ENCODE results near the gene AIFM2.
"Not testable (repeated sequence)": the region's sequence is repeated elsewhere in the genome, so short reads cannot be mapped to it uniquely, and the experiment has no call there.

AIFM2 gene

DNA sequence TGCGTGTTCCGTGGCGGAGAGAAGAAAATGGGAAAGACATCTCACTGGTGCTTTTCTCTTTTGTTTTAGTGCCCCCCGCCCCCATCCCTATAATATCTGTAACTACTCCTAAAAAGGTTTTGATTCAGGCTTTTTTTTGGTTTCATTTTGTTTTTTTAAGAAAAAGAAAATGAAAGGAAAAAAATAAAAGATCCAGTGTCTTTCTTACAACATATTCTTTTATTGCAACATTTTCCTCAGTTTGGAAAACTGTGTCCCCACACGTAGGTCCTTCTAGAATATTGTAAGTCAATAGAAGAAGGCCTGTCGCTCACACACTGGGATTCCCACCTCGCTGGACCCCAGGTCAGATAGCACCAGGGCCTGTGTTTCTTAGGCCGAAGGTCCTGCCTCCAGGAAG is 20.6 kb downstream of the AIFM2 start:
- Histone ChIP-seq H3K27ac (ENCODE audit: low read length) (no peak overlapping the region), H3K36me3 (ENCODE audit: control insufficient read depth, insufficient read depth, low read length) (no peaks in the 10 kb centered on the region), H3K4me3 (ENCODE audit: low read length) (no peak overlapping the region), H3K9me3 (ENCODE audit: control insufficient read depth, insufficient read depth, low read length) (no peaks in the 10 kb centered on the region), H3K4me1 (ENCODE audit: control insufficient read depth, insufficient read depth, low read length) (no peaks in the 10 kb centered on the region), H3K27me3 (ENCODE audit: control insufficient read depth, insufficient read depth, low read length) (no peaks in the 10 kb centered on the region)
- no CpG with 5 or more reads among the region's 8 CpGs for WGBS (ENCODE audit: insufficient coverage, insufficient read length)
- no peak for DNase-seq (ENCODE audit: low read depth, low spot score)

GRCh38 chr10:70111496-70111895 is 21.1 kb downstream of the AIFM2 start:
- Histone ChIP-seq H3K27me3 (ENCODE audit: control insufficient read depth, insufficient read depth, low read length) (no peaks in the 10 kb centered on the region), H3K9me3 (ENCODE audit: control insufficient read depth, insufficient read depth, low read length) (no peaks in the 10 kb centered on the region), H3K36me3 (ENCODE audit: control insufficient read depth, insufficient read depth, low read length) (no peaks in the 10 kb centered on the region), H3K4me3 (ENCODE audit: low read length) (no peak overlapping the region), H3K4me1 (ENCODE audit: control insufficient read depth, insufficient read depth, low read length) (no peaks in the 10 kb centered on the region), H3K27ac (ENCODE audit: low read length) (no peak overlapping the region)
- no peak for DNase-seq (ENCODE audit: low read depth, low spot score)
- WGBS (ENCODE audit: insufficient coverage, insufficient read length), result no CpG with 5 or more reads among the region's 22 CpGs

DNA sequence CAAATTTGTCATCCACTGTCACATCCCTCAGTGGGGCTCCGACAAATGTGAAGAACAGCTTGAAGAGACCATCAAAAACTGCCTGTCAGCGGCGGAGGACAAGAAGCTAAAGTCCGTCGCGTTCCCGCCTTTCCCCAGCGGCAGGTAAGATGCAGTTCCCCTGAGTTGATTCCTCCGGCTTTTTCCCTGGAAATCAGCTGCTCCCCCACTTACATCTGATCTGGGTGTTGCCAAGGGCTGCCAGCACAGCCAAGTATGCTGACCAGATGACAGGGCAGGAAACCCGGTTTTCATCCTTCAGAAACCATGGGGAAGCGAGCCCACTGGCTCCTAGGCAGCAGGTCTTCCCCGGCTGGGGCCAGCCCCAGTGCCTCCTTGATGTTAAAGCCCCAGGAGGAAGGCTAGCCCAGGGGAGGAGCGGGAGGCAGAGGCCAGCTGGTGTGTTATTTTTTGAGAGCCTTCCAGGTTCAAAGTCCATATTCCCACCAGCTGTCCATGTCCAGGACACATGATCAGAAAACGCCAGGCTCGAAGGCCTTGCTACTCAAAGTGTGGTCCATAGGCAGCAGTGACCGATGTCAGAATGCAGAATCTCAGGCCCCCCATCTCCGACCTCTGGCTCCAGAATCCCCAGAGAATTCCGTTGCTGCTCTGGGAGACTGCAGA is 23.4 kb downstream of the AIFM2 start:
- WGBS (ENCODE audit: insufficient coverage, insufficient read length), result no CpG with 5 or more reads among the region's 18 CpGs
- no peak overlapping the region for H3K27ac ChIP-seq (ENCODE audit: low read length)

GRCh38 chr10:70106958-70107791 is 25.4 kb downstream of the AIFM2 start:
- Histone ChIP-seq H3K27ac (ENCODE audit: low read length) (no peak overlapping the region), H3K4me3 (ENCODE audit: low read length) (no peak overlapping the region), H3K36me3 (ENCODE audit: control insufficient read depth, insufficient read depth, low read length) (no peaks in the 10 kb centered on the region), H3K27me3 (ENCODE audit: control insufficient read depth, insufficient read depth, low read length) (no peaks in the 10 kb centered on the region), H3K9me3 (ENCODE audit: control insufficient read depth, insufficient read depth, low read length) (no peaks in the 10 kb centered on the region), H3K4me1 (ENCODE audit: control insufficient read depth, insufficient read depth, low read length) (no peaks in the 10 kb centered on the region)
- DNase-seq (ENCODE audit: low read depth, low spot score), result peak; percentile 70
- no CpG with 5 or more reads among the region's 22 CpGs for WGBS (ENCODE audit: insufficient coverage, insufficient read length)

More for the DNA sequence above, 23.4 kb downstream of the AIFM2 start:
- no peak for DNase-seq (ENCODE audit: low read depth, low spot score)
- H3K27me3 ChIP-seq (ENCODE audit: control insufficient read depth, insufficient read depth, low read length), result no peaks in the 10 kb centered on the region
- H3K4me1 ChIP-seq (ENCODE audit: control insufficient read depth, insufficient read depth, low read length), result no peaks in the 10 kb centered on the region
- no peaks in the 10 kb centered on the region for H3K36me3 ChIP-seq (ENCODE audit: control insufficient read depth, insufficient read depth, low read length)
- H3K4me3 ChIP-seq (ENCODE audit: low read length), result no peak overlapping the region
- no peaks in the 10 kb centered on the region for H3K9me3 ChIP-seq (ENCODE audit: control insufficient read depth, insufficient read depth, low read length)

- no peaks in the 10 kb centered on the region for H3K9me3 ChIP-seq (ENCODE audit: control insufficient read depth, insufficient read depth, low read length)
- WGBS (ENCODE audit: insufficient coverage, insufficient read length), result no CpG with 5 or more reads among the region's 3 CpGs
These were observed 31.0 kb downstream of the AIFM2 start for GRCh38 chr10:70101668-70102067.

DNA sequence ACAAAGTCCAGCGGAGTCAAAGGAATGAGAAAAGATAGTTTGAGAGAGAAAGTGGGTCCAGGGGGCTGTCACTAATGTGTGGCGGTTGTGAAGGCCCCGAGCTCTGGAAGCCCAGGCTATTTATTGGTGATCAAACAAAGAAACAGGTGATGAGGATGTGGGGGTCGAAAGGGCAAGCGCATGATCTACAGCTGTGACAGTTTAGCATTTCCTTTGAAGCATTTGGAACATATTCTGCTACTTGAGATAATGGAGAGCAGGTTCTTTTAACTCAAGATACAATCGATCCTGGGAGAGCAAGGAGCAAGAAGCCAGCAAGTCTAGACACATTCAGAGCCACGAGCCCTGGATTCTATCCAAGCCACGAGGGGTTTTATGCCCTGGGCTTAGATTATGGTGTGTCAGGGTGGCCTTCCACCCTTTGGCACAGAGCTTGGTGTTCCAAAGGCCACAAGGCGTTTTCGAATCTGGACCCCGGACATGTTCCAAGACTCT is 31.5 kb downstream of the AIFM2 start:
- not testable (repeated sequence) for H3K27ac ChIP-seq (ENCODE audit: low read length); H3K4me3 ChIP-seq (ENCODE audit: low read length); H3K36me3 ChIP-seq (ENCODE audit: control insufficient read depth, insufficient read depth, low read length); H3K9me3 ChIP-seq (ENCODE audit: control insufficient read depth, insufficient read depth, low read length); H3K4me1 ChIP-seq (ENCODE audit: control insufficient read depth, insufficient read depth, low read length); DNase-seq (ENCODE audit: low read depth, low spot score); H3K27me3 ChIP-seq (ENCODE audit: control insufficient read depth, insufficient read depth, low read length)
- WGBS (ENCODE audit: insufficient coverage, insufficient read length), result no CpG with 5 or more reads among the region's 11 CpGs

More at GRCh38 chr10:70101668-70102067, 31.0 kb downstream of the AIFM2 start:
- Histone ChIP-seq H3K4me1 (ENCODE audit: control insufficient read depth, insufficient read depth, low read length) (no peaks in the 10 kb centered on the region), H3K36me3 (ENCODE audit: control insufficient read depth, insufficient read depth, low read length) (no peaks in the 10 kb centered on the region), H3K4me3 (ENCODE audit: low read length) (no peak overlapping the region; the same call in 1 of the 2 replicates), H3K27ac (ENCODE audit: low read length) (no peak overlapping the region), H3K27me3 (ENCODE audit: control insufficient read depth, insufficient read depth, low read length) (no peaks in the 10 kb centered on the region)
- DNase-seq (ENCODE audit: low read depth, low spot score), result no peak

- Histone ChIP-seq H3K36me3 (ENCODE audit: control insufficient read depth, insufficient read depth, low read length) (no peaks in the 10 kb centered on the region), H3K27me3 (ENCODE audit: control insufficient read depth, insufficient read depth, low read length) (no peaks in the 10 kb centered on the region), H3K27ac (ENCODE audit: low read length) (no peak overlapping the region)
These were observed 34.4 kb downstream of the AIFM2 start for GRCh38 chr10:70098271-70098670.

DNA sequence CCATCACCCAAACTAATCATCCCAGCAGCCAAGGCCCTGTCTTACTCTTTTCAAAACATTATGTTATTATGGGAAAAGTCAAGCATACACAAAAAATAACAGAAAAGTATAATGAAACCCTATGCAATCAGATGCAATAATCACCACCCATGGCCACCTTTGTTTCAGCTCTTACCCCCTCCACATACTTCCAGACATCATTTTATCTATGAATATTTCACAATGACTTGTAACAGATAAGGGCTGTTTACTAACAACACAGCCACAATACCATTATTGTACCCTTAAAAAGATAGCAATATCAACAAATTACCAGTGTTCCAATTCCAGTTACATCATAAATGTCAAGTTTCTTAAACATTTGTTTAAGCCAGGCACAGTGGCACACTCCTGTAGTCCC is 35.2 kb downstream of the AIFM2 start:
- H3K27me3 ChIP-seq (ENCODE audit: control insufficient read depth, insufficient read depth, low read length), result no peaks in the 10 kb centered on the region
- no peak overlapping the region for H3K27ac ChIP-seq (ENCODE audit: low read length)
- H3K36me3 ChIP-seq (ENCODE audit: control insufficient read depth, insufficient read depth, low read length), result no peaks in the 10 kb centered on the region
- no peaks in the 10 kb centered on the region for H3K4me1 ChIP-seq (ENCODE audit: control insufficient read depth, insufficient read depth, low read length)
- H3K4me3 ChIP-seq (ENCODE audit: low read length), result no peak overlapping the region
- no peak for DNase-seq (ENCODE audit: low read depth, low spot score)
- no peaks in the 10 kb centered on the region for H3K9me3 ChIP-seq (ENCODE audit: control insufficient read depth, insufficient read depth, low read length)

More at GRCh38 chr10:70098271-70098670, 34.4 kb downstream of the AIFM2 start:
- no peaks in the 10 kb centered on the region for H3K4me1 ChIP-seq (ENCODE audit: control insufficient read depth, insufficient read depth, low read length)
- no peak overlapping the region for H3K4me3 ChIP-seq (ENCODE audit: low read length)
- WGBS (ENCODE audit: insufficient coverage, insufficient read length), result no CpG with 5 or more reads among the region's 3 CpGs
- H3K9me3 ChIP-seq (ENCODE audit: control insufficient read depth, insufficient read depth, low read length), result no peaks in the 10 kb centered on the region
- no peak for DNase-seq (ENCODE audit: low read depth, low spot score)

DNA sequence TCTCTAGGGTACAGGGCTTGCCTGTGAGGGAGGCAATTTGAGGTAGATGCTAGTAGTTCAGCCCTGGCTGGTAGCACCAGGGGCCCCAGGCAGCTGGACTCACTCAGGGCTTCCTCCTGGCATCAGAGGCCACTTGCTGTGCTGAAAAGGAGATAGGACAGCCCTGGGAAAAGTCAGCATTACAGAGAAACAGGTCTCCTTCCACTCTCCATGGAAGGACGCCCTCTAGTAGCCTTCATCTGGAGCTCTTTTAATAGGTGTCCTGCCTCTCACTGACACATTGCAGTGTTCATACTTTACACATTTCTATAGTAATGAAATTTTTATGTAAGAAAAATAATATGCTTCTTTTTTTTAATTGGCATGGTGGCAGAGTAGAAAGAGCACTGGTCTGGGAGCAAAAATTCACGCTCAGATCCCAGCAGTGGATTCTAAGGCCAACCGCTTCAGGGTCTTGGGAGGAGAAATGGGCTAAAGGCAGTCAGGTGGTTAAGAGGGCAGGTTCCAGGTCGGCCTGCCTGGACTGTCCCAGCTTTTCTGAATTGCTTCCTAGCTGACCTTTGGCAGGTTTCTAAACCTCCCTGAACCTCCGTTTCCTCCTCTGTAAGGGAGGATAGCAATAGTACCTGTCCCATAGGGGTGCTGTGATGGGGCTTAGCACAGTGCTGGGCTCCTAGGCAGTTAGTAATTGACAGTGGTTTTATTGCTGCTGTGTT is 35.8 kb downstream of the AIFM2 start:
- Histone ChIP-seq H3K27ac (ENCODE audit: low read length) (no peak overlapping the region), H3K36me3 (ENCODE audit: control insufficient read depth, insufficient read depth, low read length) (no peaks in the 10 kb centered on the region), H3K27me3 (ENCODE audit: control insufficient read depth, insufficient read depth, low read length) (no peaks in the 10 kb centered on the region), H3K4me3 (ENCODE audit: low read length) (no peak overlapping the region), H3K4me1 (ENCODE audit: control insufficient read depth, insufficient read depth, low read length) (no peaks in the 10 kb centered on the region), H3K9me3 (ENCODE audit: control insufficient read depth, insufficient read depth, low read length) (no peaks in the 10 kb centered on the region)
- no CpG with 5 or more reads among the region's 5 CpGs for WGBS (ENCODE audit: insufficient coverage, insufficient read length)
- DNase-seq (ENCODE audit: low read depth, low spot score), result no peak

GRCh38 chr10:70096016-70096704 is 36.5 kb downstream of the AIFM2 start:
- Histone ChIP-seq H3K36me3 (ENCODE audit: control insufficient read depth, insufficient read depth, low read length) (no peaks in the 10 kb centered on the region), H3K27ac (ENCODE audit: low read length) (no peak overlapping the region), H3K4me1 (ENCODE audit: control insufficient read depth, insufficient read depth, low read length) (no peaks in the 10 kb centered on the region), H3K4me3 (ENCODE audit: low read length) (no peak overlapping the region), H3K27me3 (ENCODE audit: control insufficient read depth, insufficient read depth, low read length) (no peaks in the 10 kb centered on the region), H3K9me3 (ENCODE audit: control insufficient read depth, insufficient read depth, low read length) (no peaks in the 10 kb centered on the region)
- no peak for DNase-seq (ENCODE audit: low read depth, low spot score)
- WGBS (ENCODE audit: insufficient coverage, insufficient read length), result no CpG with 5 or more reads among the region's 6 CpGs

Measured in iPS DF 6.9 (cell line).